Measurements from ENCODE around the gene CDC14B. TPM values are rescaled to one million over a fixed set of nuclear protein-coding genes. Genes with fewer than 3 reads are reported as not detected.

The CDC14B gene
- total and polyA plus RNA-seq, 2 donors from 2014 or later, result 9.1 to 19.6 TPM

DNA sequence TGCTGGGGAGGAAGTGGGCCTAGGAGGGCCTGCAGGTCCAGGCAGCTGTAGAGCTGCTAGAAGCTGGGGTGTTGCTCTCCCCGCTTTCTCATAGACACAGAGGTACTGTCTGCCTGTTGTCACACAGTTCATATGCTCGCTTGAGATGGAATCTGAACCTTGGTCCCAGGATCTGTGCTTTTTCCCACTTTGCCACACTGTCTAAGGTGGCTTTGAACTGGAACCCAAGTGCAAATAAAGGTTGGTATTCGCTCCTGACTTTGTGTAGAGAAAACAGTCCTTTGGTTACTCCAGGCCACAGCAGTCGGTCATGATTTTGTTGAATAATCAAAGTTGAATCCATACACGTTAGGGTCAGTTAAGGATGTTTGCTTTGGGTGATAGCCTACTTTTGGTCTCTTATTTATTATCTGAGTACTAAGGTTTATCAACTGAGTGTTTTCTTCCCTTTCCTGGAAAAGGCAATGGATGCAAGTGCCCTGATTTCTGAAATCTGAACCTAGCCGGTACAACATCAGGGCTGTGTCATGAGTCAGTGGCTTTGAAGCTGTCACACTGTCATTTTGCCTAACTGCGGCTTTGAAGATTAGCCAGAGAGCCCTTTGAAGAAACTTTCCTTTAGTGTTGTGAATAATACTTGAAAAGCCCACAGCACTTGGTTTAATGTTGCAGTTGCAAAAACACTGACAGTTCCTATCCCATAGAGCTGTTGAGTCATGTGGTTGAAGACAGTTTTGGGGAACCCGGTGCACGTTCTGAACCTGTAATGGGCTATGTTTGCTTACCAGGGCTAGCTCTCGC is 128.4 kb downstream of the CDC14B start:
- DNase-seq (peak in 3 of 5 donors; percentile 38 to 85 (median 71)), FAIRE-seq (no peak)
- Histone ChIP-seq H3K27me3 (ENCODE audit: control insufficient read depth, insufficient read depth, low read length) (no peaks in the 10 kb centered on the region), H3K9me3 (ENCODE audit: control insufficient read depth in 2 of 3, insufficient read depth in 1 of 3, low read length in 3 of 3) (no peaks in the 10 kb centered on the region), H3K9ac (ENCODE audit: low read length in 3 of 3) (no peak overlapping the region), H3K36me3 (ENCODE audit: control insufficient read depth in 2 of 3, insufficient read depth in 3 of 3, low read length in 3 of 3) (peaks cover 0 to 45% (median 26%) of the 10 kb centered on the region in 3 donors), H3K27ac (ENCODE audit: low read depth in 2 of 2, low read length in 2 of 2) (peak overlapping the region in 1 of 2 donors; percentile 17), H3K4me1 (ENCODE audit: control insufficient read depth in 2 of 3, insufficient read depth in 2 of 3, low read depth in 1 of 3, low read length in 3 of 3) (peaks cover 0 to 17% (median 8%) of the 10 kb centered on the region in 3 donors), H3K4me3 (ENCODE audit: low read length in 3 of 3) (no peak overlapping the region)
- intact Hi-C loops (cut with DNase I), result no loop called here
- TF ChIP-seq, protein P1, sequence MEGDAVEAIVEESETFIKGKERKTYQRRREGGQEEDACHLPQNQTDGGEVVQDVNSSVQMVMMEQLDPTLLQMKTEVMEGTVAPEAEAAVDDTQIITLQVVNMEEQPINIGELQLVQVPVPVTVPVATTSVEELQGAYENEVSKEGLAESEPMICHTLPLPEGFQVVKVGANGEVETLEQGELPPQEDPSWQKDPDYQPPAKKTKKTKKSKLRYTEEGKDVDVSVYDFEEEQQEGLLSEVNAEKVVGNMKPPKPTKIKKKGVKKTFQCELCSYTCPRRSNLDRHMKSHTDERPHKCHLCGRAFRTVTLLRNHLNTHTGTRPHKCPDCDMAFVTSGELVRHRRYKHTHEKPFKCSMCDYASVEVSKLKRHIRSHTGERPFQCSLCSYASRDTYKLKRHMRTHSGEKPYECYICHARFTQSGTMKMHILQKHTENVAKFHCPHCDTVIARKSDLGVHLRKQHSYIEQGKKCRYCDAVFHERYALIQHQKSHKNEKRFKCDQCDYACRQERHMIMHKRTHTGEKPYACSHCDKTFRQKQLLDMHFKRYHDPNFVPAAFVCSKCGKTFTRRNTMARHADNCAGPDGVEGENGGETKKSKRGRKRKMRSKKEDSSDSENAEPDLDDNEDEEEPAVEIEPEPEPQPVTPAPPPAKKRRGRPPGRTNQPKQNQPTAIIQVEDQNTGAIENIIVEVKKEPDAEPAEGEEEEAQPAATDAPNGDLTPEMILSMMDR (IDR thresholded peaks at IDR 0.05; ENCODE audit: borderline replicate concordance, extremely low read depth, insufficient read depth), result no peak

DNA sequence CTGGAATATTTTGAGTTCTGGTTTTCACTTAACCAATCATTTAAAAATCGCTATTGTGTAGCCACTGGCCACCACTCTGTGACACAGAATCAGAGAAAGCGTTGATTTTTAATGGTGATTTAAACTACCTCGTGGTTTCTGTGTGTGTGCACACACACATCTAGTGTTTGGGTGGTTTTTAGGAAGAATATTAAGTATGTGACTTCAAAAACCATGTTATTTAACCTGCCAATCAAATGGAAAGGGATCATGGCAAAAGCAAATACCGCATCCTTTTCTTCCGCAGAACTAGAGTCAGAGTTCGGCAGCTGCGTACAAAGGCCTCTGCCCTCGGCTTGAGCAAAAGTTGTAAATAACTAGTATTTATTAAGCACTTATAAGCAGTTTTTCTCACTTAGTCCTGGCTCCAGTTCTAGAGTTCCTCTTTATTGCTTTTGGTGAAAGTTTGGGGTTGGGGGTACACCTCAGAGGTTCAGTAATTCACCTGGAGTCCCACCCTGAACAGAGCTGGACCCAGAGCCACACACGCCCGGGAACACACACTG is 129.0 kb downstream of the CDC14B start:
- Histone ChIP-seq H3K27ac (ENCODE audit: low read depth in 2 of 2, low read length in 2 of 2) (peak overlapping the region in 1 of 2 donors; percentile 17), H3K4me3 (ENCODE audit: low read length in 3 of 3) (no peak overlapping the region), H3K27me3 (ENCODE audit: control insufficient read depth, insufficient read depth, low read length) (no peaks in the 10 kb centered on the region), H3K4me1 (ENCODE audit: control insufficient read depth in 2 of 3, insufficient read depth in 2 of 3, low read depth in 1 of 3, low read length in 3 of 3) (peaks cover 0 to 20% (median 10%) of the 10 kb centered on the region in 3 donors), H3K36me3 (ENCODE audit: control insufficient read depth in 2 of 3, insufficient read depth in 3 of 3, low read length in 3 of 3) (peaks cover 0 to 45% (median 26%) of the 10 kb centered on the region in 3 donors), H3K9me3 (ENCODE audit: control insufficient read depth in 2 of 3, insufficient read depth in 1 of 3, low read length in 3 of 3) (no peaks in the 10 kb centered on the region), H3K9ac (ENCODE audit: low read length in 3 of 3) (no peak overlapping the region)
- no peak for FAIRE-seq
- peak in 2 of 5 donors; percentile 28 to 46 for DNase-seq
- TF ChIP-seq, protein P1 (IDR thresholded peaks at IDR 0.05; ENCODE audit: borderline replicate concordance, extremely low read depth, insufficient read depth), result no peak
- intact Hi-C loops (cut with DNase I), result no loop called here

DNA sequence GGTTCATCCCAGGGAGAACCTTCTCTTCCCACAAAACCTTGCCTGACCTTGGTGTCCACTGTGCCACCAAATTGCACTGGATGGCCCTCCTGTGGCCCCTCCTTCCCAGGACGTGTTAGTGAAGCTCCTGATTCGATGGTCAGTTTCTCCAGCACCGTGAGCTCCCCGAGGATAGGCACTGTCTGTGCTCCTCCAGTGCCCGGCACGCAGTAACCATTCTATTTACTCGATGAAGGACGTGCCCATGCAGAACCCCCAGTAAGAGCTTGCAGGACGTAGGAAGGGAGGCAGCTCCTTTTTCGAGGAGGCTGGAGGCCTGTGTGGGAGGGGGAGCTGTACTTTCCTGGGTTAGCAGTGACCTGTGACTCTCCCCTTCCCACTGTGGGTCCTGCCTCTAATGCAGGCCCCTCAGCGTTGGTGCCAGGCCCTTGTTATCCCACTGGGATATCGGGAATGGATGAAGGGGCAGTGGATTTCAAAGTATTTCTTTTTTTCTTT is 130.1 kb downstream of the CDC14B start:
- TF ChIP-seq, protein P1 (IDR thresholded peaks at IDR 0.05; ENCODE audit: borderline replicate concordance, extremely low read depth, insufficient read depth), result no peak
- no peak for DNase-seq
- Histone ChIP-seq H3K9ac (ENCODE audit: low read length in 3 of 3) (no peak overlapping the region), H3K27ac (ENCODE audit: low read depth in 2 of 2, low read length in 2 of 2) (no peak overlapping the region), H3K4me1 (ENCODE audit: control insufficient read depth in 2 of 3, insufficient read depth in 2 of 3, low read depth in 1 of 3, low read length in 3 of 3) (peaks cover 0 to 20% (median 10%) of the 10 kb centered on the region in 3 donors), H3K4me3 (ENCODE audit: low read length in 3 of 3) (no peak overlapping the region), H3K27me3 (ENCODE audit: control insufficient read depth, insufficient read depth, low read length) (no peaks in the 10 kb centered on the region), H3K9me3 (ENCODE audit: control insufficient read depth in 2 of 3, insufficient read depth in 1 of 3, low read length in 3 of 3) (no peaks in the 10 kb centered on the region), H3K36me3 (ENCODE audit: control insufficient read depth in 2 of 3, insufficient read depth in 3 of 3, low read length in 3 of 3) (peaks cover under 1 to 51% (median 27%) of the 10 kb centered on the region in 3 donors)
- no peak for FAIRE-seq
- intact Hi-C loops (cut with DNase I), result no loop called here

All from kidney (tissue), 14 donors.